AG10803 (cell line): ENCODE measurements around the gene RAB3GAP1.

Experiments
- DNase-seq: peaks from one replicate; pipeline ENCODE4 v3.0.0; 2010; ENCODE audit warnings: low read depth
- H3K4me3 ChIP-seq: 2 replicates; pipeline ENCODE4 v1.5.1; 2011; ENCODE audit warnings: mild to moderate bottlenecking, low read length, control low read depth
- CTCF ChIP-seq: conservative IDR thresholded peaks from 2 replicates; pipeline ENCODE4 v1.5.1; 2011; ENCODE audit warnings: mild to moderate bottlenecking, low read length, control low read depth, inconsistent platforms

The RAB3GAP1 gene

GRCh38 chr2:135169900-135170753, 118.0 kb downstream of the RAB3GAP1 start:
- H3K4me3 ChIP-seq = no peak overlapping the region

GRCh38 chr2:135174049-135174809, 122.1 kb downstream of the RAB3GAP1 start:
- DNase-seq = no peak
- TF ChIP-seq CTCF = no peak
- H3K4me3 ChIP-seq = no peak overlapping the region

More at GRCh38 chr2:135169900-135170753, 118.0 kb downstream of the RAB3GAP1 start:
- TF ChIP-seq CTCF = no peak
- DNase-seq = no peak

- H3K4me3 ChIP-seq = no peak overlapping the region
- DNase-seq = no peak
- TF ChIP-seq CTCF = no peak
Measured at GRCh38 chr2:135174810-135175093, 122.7 kb downstream of the RAB3GAP1 start.

- TF ChIP-seq CTCF = no peak
- DNase-seq = no peak
Measured at GRCh38 chr2:135175177-135175576, 123.1 kb downstream of the RAB3GAP1 start.

GRCh38 chr2:135179689-135180088, 127.6 kb downstream of the RAB3GAP1 start:
- H3K4me3 ChIP-seq = no peak overlapping the region
- no peak for TF ChIP-seq CTCF
- no peak for DNase-seq

More at GRCh38 chr2:135175177-135175576, 123.1 kb downstream of the RAB3GAP1 start:
- H3K4me3 ChIP-seq = no peak overlapping the region

GRCh38 chr2:135182190-135182589, 130.1 kb downstream of the RAB3GAP1 start:
- no peak for TF ChIP-seq CTCF
- DNase-seq = no peak
- no peak overlapping the region for H3K4me3 ChIP-seq

GRCh38 chr2:135182601-135183000, 130.5 kb downstream of the RAB3GAP1 start:
- no peak for DNase-seq
- no peak for TF ChIP-seq CTCF
- no peak overlapping the region for H3K4me3 ChIP-seq
